ENCODE measurements around the gene AMER2. TPM values are rescaled to one million over a fixed set of nuclear protein-coding genes. Genes with fewer than 3 reads are reported as not detected.

AMER2 gene
- total and polyA plus RNA-seq, 2 donors from 2014 or later: 0.06 TPM; not detected in 1

GRCh38 chr13:25203127-25203740, 31.1 kb upstream of the AMER2 start:
- H3K9me3 ChIP-seq (ENCODE audit: control insufficient read depth in 2 of 3, insufficient read depth in 1 of 3, low read length in 3 of 3): no peaks in the 10 kb centered on the region
- no peak overlapping the region for H3K4me3 ChIP-seq (ENCODE audit: low read length in 3 of 3)
- no peaks in the 10 kb centered on the region for H3K4me1 ChIP-seq (ENCODE audit: control insufficient read depth in 2 of 3, insufficient read depth in 2 of 3, low read depth in 1 of 3, low read length in 3 of 3)
- no peak for FAIRE-seq
- intact Hi-C loops (cut with DNase I): no loop called here
- H3K9ac ChIP-seq (ENCODE audit: low read length in 3 of 3): no peak overlapping the region
- DNase-seq: peak in 4 of 5 donors; percentile 64 to 70 (median 66)
- H3K27ac ChIP-seq (ENCODE audit: low read depth in 2 of 2, low read length in 2 of 2): no peak overlapping the region
- no peak for TF ChIP-seq CTCF (IDR thresholded peaks at IDR 0.05; ENCODE audit: borderline replicate concordance, extremely low read depth, insufficient read depth)
- H3K36me3 ChIP-seq (ENCODE audit: control insufficient read depth in 2 of 3, insufficient read depth in 3 of 3, low read length in 3 of 3): no peaks in the 10 kb centered on the region
- no peaks in the 10 kb centered on the region for H3K27me3 ChIP-seq (ENCODE audit: control insufficient read depth, insufficient read depth, low read length)

- no peak for DNase-seq
- intact Hi-C loops (cut with DNase I): no loop called here
- Histone ChIP-seq H3K36me3 (ENCODE audit: control insufficient read depth in 2 of 3, insufficient read depth in 3 of 3, low read length in 3 of 3) (no peaks in the 10 kb centered on the region), H3K9ac (ENCODE audit: low read length in 3 of 3) (no peak overlapping the region), H3K4me3 (ENCODE audit: low read length in 3 of 3) (no peak overlapping the region), H3K27me3 (ENCODE audit: control insufficient read depth, insufficient read depth, low read length) (no peaks in the 10 kb centered on the region), H3K27ac (ENCODE audit: low read depth in 2 of 2, low read length in 2 of 2) (no peak overlapping the region), H3K9me3 (ENCODE audit: control insufficient read depth in 2 of 3, insufficient read depth in 1 of 3, low read length in 3 of 3) (no peaks in the 10 kb centered on the region), H3K4me1 (ENCODE audit: control insufficient read depth in 2 of 3, insufficient read depth in 2 of 3, low read depth in 1 of 3, low read length in 3 of 3) (no peaks in the 10 kb centered on the region)
- TF ChIP-seq CTCF (IDR thresholded peaks at IDR 0.05; ENCODE audit: borderline replicate concordance, extremely low read depth, insufficient read depth): no peak
- FAIRE-seq: no peak
Measured at GRCh38 chr13:25200783-25201182, 28.7 kb upstream of the AMER2 start.

GRCh38 chr13:25198647-25199046, 26.6 kb upstream of the AMER2 start:
- H3K4me1 ChIP-seq (ENCODE audit: control insufficient read depth in 2 of 3, insufficient read depth in 2 of 3, low read depth in 1 of 3, low read length in 3 of 3): no peaks in the 10 kb centered on the region
- no peak overlapping the region for H3K27ac ChIP-seq (ENCODE audit: low read depth in 2 of 2, low read length in 2 of 2)
- DNase-seq (no peak), FAIRE-seq (no peak)
- peaks cover 0 to 6% (median 0%) of the 10 kb centered on the region in 3 donors for H3K9me3 ChIP-seq (ENCODE audit: control insufficient read depth in 2 of 3, insufficient read depth in 1 of 3, low read length in 3 of 3)
- H3K9ac ChIP-seq (ENCODE audit: low read length in 3 of 3): no peak overlapping the region
- no peak for TF ChIP-seq CTCF (IDR thresholded peaks at IDR 0.05; ENCODE audit: borderline replicate concordance, extremely low read depth, insufficient read depth)
- intact Hi-C loops (cut with DNase I): no loop called here
- no peaks in the 10 kb centered on the region for H3K27me3 ChIP-seq (ENCODE audit: control insufficient read depth, insufficient read depth, low read length)
- no peaks in the 10 kb centered on the region for H3K36me3 ChIP-seq (ENCODE audit: control insufficient read depth in 2 of 3, insufficient read depth in 3 of 3, low read length in 3 of 3)
- H3K4me3 ChIP-seq (ENCODE audit: low read length in 3 of 3): no peak overlapping the region

- intact Hi-C loops (cut with DNase I): no loop called here
- no peaks in the 10 kb centered on the region for H3K36me3 ChIP-seq (ENCODE audit: control insufficient read depth in 2 of 3, insufficient read depth in 3 of 3, low read length in 3 of 3)
- no peak overlapping the region for H3K9ac ChIP-seq (ENCODE audit: low read length in 3 of 3)
- no peak for TF ChIP-seq CTCF (IDR thresholded peaks at IDR 0.05; ENCODE audit: borderline replicate concordance, extremely low read depth, insufficient read depth)
- FAIRE-seq (no peak), DNase-seq (no peak)
- H3K4me1 ChIP-seq (ENCODE audit: control insufficient read depth in 2 of 3, insufficient read depth in 2 of 3, low read depth in 1 of 3, low read length in 3 of 3): no peaks in the 10 kb centered on the region
- peaks cover 0 to 6% (median 0%) of the 10 kb centered on the region in 3 donors for H3K9me3 ChIP-seq (ENCODE audit: control insufficient read depth in 2 of 3, insufficient read depth in 1 of 3, low read length in 3 of 3)
- no peak overlapping the region for H3K27ac ChIP-seq (ENCODE audit: low read depth in 2 of 2, low read length in 2 of 2)
- no peaks in the 10 kb centered on the region for H3K27me3 ChIP-seq (ENCODE audit: control insufficient read depth, insufficient read depth, low read length)
- no peak overlapping the region for H3K4me3 ChIP-seq (ENCODE audit: low read length in 3 of 3)
Measured at GRCh38 chr13:25196971-25197370, 24.9 kb upstream of the AMER2 start.
